GM21737 (cell line): ENCODE measurements around the gene PGGT1B.

Experiments used
- ATAC-seq: cut with Tn5 transposase; IDR thresholded peaks from one replicate; pipeline ENCODE4 v1.9.1; 2021; ENCODE audit warnings: mild to moderate bottlenecking, moderate library complexity; ENCODE audit not compliant: unreplicated experiment

PGGT1B gene

GRCh38 chr5:115262321-115263077, at the start of gene PGGT1B:
Gene PGGT1B, minus strand, starts transcription at chr5:115262877. Its CDS starts 26 bp downstream, at chr5:115262851.
- ATAC-seq = peak; percentile 87

GRCh38 chr5:115309751-115310370, 47.2 kb upstream of the PGGT1B start:
- ATAC-seq = no peak

- ATAC-seq = no peak
These were observed 46.1 kb upstream of the PGGT1B start for GRCh38 chr5:115308815-115309214.

- no peak for ATAC-seq
These were observed 43.4 kb upstream of the PGGT1B start for GRCh38 chr5:115306011-115306536.

GRCh38 chr5:115304496-115304895, 41.8 kb upstream of the PGGT1B start:
- no peak for ATAC-seq

- no peak for ATAC-seq
These were observed 36.1 kb upstream of the PGGT1B start for GRCh38 chr5:115298811-115299210.

GRCh38 chr5:115297031-115297430, 34.4 kb upstream of the PGGT1B start:
- ATAC-seq = no peak

- peak; percentile 78 for ATAC-seq
These were observed 33.7 kb upstream of the PGGT1B start, which contains the start of gene CCDC112 for GRCh38 chr5:115296124-115297022. Gene CCDC112, minus strand, starts transcription at chr5:115296654. Its CDS starts 111 bp downstream, at chr5:115296543.

GRCh38 chr5:115295777-115296123, 33.1 kb upstream of the PGGT1B start:
- no peak for ATAC-seq

- ATAC-seq = no peak
These were observed 28.7 kb upstream of the PGGT1B start for GRCh38 chr5:115291397-115291796.

- ATAC-seq = no peak
These were observed 26.4 kb upstream of the PGGT1B start for GRCh38 chr5:115289104-115289503.

- no peak for ATAC-seq
These were observed 21.3 kb upstream of the PGGT1B start for GRCh38 chr5:115284021-115284420.

GRCh38 chr5:115282131-115282530, 19.5 kb upstream of the PGGT1B start:
- ATAC-seq = no peak

GRCh38 chr5:115274584-115274983, 11.9 kb upstream of the PGGT1B start:
- ATAC-seq = no peak

GRCh38 chr5:115272297-115272958, 9.8 kb upstream of the PGGT1B start:
- ATAC-seq = no peak

GRCh38 chr5:115271295-115272050, 8.8 kb upstream of the PGGT1B start:
- ATAC-seq = no peak

GRCh38 chr5:115267617-115268016, 4.9 kb upstream of the PGGT1B start:
- ATAC-seq = no peak

- ATAC-seq = no peak
These were observed 2.5 kb upstream of the PGGT1B start for GRCh38 chr5:115265220-115265619.

- no peak for ATAC-seq
These were observed 2.1 kb upstream of the PGGT1B start for GRCh38 chr5:115264786-115265185.

GRCh38 chr5:115263078-115263380, 352 bp upstream of the PGGT1B start:
- no peak for ATAC-seq
